GM12891 (cell line): Measurements from ENCODE around the gene GPC4. TPM values are rescaled to one million over a fixed set of nuclear protein-coding genes. Genes with fewer than 3 reads are reported as not detected.

Experiments
- DNase-seq: peaks from one replicate; pipeline ENCODE4 v3.0.0; 2011; ENCODE audit warnings: low spot score; ENCODE audit not compliant: insufficient read length
- FAIRE-seq: peaks from 2 replicates; lab custom pipeline; 2011; peaks lifted over from hg19 to GRCh38; lab: Jason Lieb, UNC
- PAX5 ChIP-seq: IDR thresholded peaks from 2 replicates; pipeline ENCODE4 v1.6.1; 2011; ENCODE audit warnings: low read length, moderate library complexity, mild to moderate bottlenecking; ENCODE audit not compliant: insufficient read depth, severe bottlenecking
- POLR2A ChIP-seq: IDR thresholded peaks from 2 replicates; pipeline ENCODE4 v1.6.1; 2011; ENCODE audit warnings: low read depth, low read length, control low read depth
- POLR2AphosphoS5 ChIP-seq: IDR thresholded peaks from 2 replicates; pipeline ENCODE4 v1.6.1; 2011; ENCODE audit warnings: low read depth, low read length, control low read depth
- POU2F2 ChIP-seq: IDR thresholded peaks from 2 replicates; pipeline ENCODE4 v1.6.1; 2011; ENCODE audit warnings: low read depth, mild to moderate bottlenecking, control low read depth, low read length, moderate library complexity
- SPI1 ChIP-seq: IDR thresholded peaks from 2 replicates; pipeline ENCODE4 v1.6.1; 2011; ENCODE audit warnings: low read depth, low read length, control low read depth
- TAF1 ChIP-seq: IDR thresholded peaks from 2 replicates; pipeline ENCODE4 v1.6.1; 2011; ENCODE audit warnings: low read depth, low read length, control low read depth
- polyA plus RNA-seq: library from polyadenylated mRNA; unstranded; fragments of >200 nt; gene quantifications from one replicate; pipeline ENCODE4 v1.2.1, GENCODE V29; 2012; ENCODE audit warnings: low read depth, missing spikeins, inconsistent platforms; ENCODE audit not compliant: missing spikeins

Gene GPC4
- 0.26 TPM for polyA plus RNA-seq

GRCh38 chrX:133415276-133416105 is at the start of gene GPC4:
GPC4 (minus strand) TSS chrX:133415489; CDS start chrX:133414965, 524 bp downstream.
- TF ChIP-seq POLR2AphosphoS5 (no peak), PAX5 (no peak), POU2F2 (no peak), POLR2A (no peak), TAF1 (no peak)
- DNase-seq (peak; percentile 9), FAIRE-seq (no peak)

- TF ChIP-seq POLR2A (no peak), SPI1 (no peak), PAX5 (no peak)
- FAIRE-seq (no peak), DNase-seq (no peak)
Measured at GRCh38 chrX:133461231-133461630, 45.9 kb upstream of the GPC4 start.

GRCh38 chrX:133454924-133455323 is 39.6 kb upstream of the GPC4 start:
- FAIRE-seq = no peak

GRCh38 chrX:133454491-133454914 is 39.2 kb upstream of the GPC4 start:
- TF ChIP-seq SPI1 = no peak
- no peak for TF ChIP-seq POLR2AphosphoS5
- no peak for TF ChIP-seq TAF1
- no peak for FAIRE-seq
- DNase-seq = no peak

More at GRCh38 chrX:133454924-133455323, 39.6 kb upstream of the GPC4 start:
- no peak for DNase-seq
- TF ChIP-seq POLR2A (no peak), POLR2AphosphoS5 (no peak), TAF1 (no peak), PAX5 (no peak), POU2F2 (no peak), SPI1 (no peak)

- no peak for FAIRE-seq
- no peak for TF ChIP-seq TAF1
- no peak for TF ChIP-seq PAX5
- TF ChIP-seq POLR2A = no peak
- TF ChIP-seq POU2F2 = no peak
- no peak for TF ChIP-seq POLR2AphosphoS5
- TF ChIP-seq SPI1 = no peak
- no peak for DNase-seq
Measured at GRCh38 chrX:133448512-133449076, 33.3 kb upstream of the GPC4 start.

GRCh38 chrX:133444952-133445831 is 29.9 kb upstream of the GPC4 start:
- DNase-seq = no peak
- no peak for FAIRE-seq
- TF ChIP-seq POLR2A (no peak), TAF1 (no peak), POLR2AphosphoS5 (no peak), SPI1 (no peak), POU2F2 (no peak), PAX5 (no peak)

- DNase-seq (no peak), FAIRE-seq (no peak)
- TF ChIP-seq POLR2AphosphoS5 (no peak), POU2F2 (no peak), SPI1 (no peak), PAX5 (no peak), POLR2A (no peak), TAF1 (no peak)
Measured at GRCh38 chrX:133444196-133444595, 28.9 kb upstream of the GPC4 start.

GRCh38 chrX:133440797-133441163 is 25.5 kb upstream of the GPC4 start:
- DNase-seq = no peak
- no peak for TF ChIP-seq POU2F2
- TF ChIP-seq POLR2AphosphoS5 = no peak
- no peak for TF ChIP-seq SPI1
- TF ChIP-seq POLR2A = no peak
- no peak for TF ChIP-seq PAX5
- TF ChIP-seq TAF1 = no peak
- no peak for FAIRE-seq

GRCh38 chrX:133440081-133440796 is 24.9 kb upstream of the GPC4 start:
- FAIRE-seq (no peak), DNase-seq (no peak)
- no peak for TF ChIP-seq TAF1
